GM12891 (cell line): Measurements from ENCODE around the gene UQCR11.
A peak's percentile ranks its signal among the peaks of the same experiment; 100 is the strongest.

ENCODE experiments used
- DNase-seq: peaks from one replicate; pipeline ENCODE4 v3.0.0; 2011; ENCODE audit warnings: low spot score; ENCODE audit not compliant: insufficient read length
- FAIRE-seq: peaks from 2 replicates; lab custom pipeline; 2011; peaks lifted over from hg19 to GRCh38; lab: Jason Lieb, UNC
- PAX5 ChIP-seq: IDR thresholded peaks from 2 replicates; pipeline ENCODE4 v1.6.1; 2011; ENCODE audit warnings: low read length, moderate library complexity, mild to moderate bottlenecking; ENCODE audit not compliant: insufficient read depth, severe bottlenecking
- POLR2A ChIP-seq: IDR thresholded peaks from 2 replicates; pipeline ENCODE4 v1.6.1; 2011; ENCODE audit warnings: low read depth, low read length, control low read depth
- POLR2AphosphoS5 ChIP-seq: IDR thresholded peaks from 2 replicates; pipeline ENCODE4 v1.6.1; 2011; ENCODE audit warnings: low read depth, low read length, control low read depth
- POU2F2 ChIP-seq: IDR thresholded peaks from 2 replicates; pipeline ENCODE4 v1.6.1; 2011; ENCODE audit warnings: low read depth, mild to moderate bottlenecking, control low read depth, low read length, moderate library complexity
- SPI1 ChIP-seq: IDR thresholded peaks from 2 replicates; pipeline ENCODE4 v1.6.1; 2011; ENCODE audit warnings: low read depth, low read length, control low read depth
- TAF1 ChIP-seq: IDR thresholded peaks from 2 replicates; pipeline ENCODE4 v1.6.1; 2011; ENCODE audit warnings: low read depth, low read length, control low read depth

UQCR11 gene

GRCh38 chr19:1627194-1627593 is 21.9 kb upstream of the UQCR11 start:
- TF ChIP-seq POLR2A (no peak), POU2F2 (no peak), TAF1 (no peak), POLR2AphosphoS5 (no peak), PAX5 (no peak), SPI1 (no peak)
- no peak for DNase-seq
- no peak for FAIRE-seq

GRCh38 chr19:1626417-1627010 is 21.3 kb upstream of the UQCR11 start:
- FAIRE-seq = no peak
- DNase-seq = no peak
- TF ChIP-seq SPI1 (no peak), TAF1 (no peak), PAX5 (no peak), POLR2AphosphoS5 (no peak), POLR2A (no peak), POU2F2 (no peak)

GRCh38 chr19:1624458-1624857 is 19.2 kb upstream of the UQCR11 start:
- TF ChIP-seq TAF1 (no peak), POLR2AphosphoS5 (no peak), POU2F2 (no peak), POLR2A (no peak), SPI1 (no peak), PAX5 (no peak)
- peak; percentile 77 for DNase-seq
- FAIRE-seq = no peak

GRCh38 chr19:1622541-1622940 is 17.3 kb upstream of the UQCR11 start:
- DNase-seq = no peak
- TF ChIP-seq POLR2A (no peak), POLR2AphosphoS5 (no peak), POU2F2 (no peak), TAF1 (no peak), PAX5 (no peak), SPI1 (no peak)
- FAIRE-seq = no peak

GRCh38 chr19:1622007-1622406 is 16.7 kb upstream of the UQCR11 start:
- no peak for TF ChIP-seq POLR2A
- TF ChIP-seq SPI1 = no peak
- no peak for TF ChIP-seq POLR2AphosphoS5
- TF ChIP-seq PAX5 = no peak
- TF ChIP-seq TAF1 = no peak
- DNase-seq = no peak
- FAIRE-seq = no peak

- TF ChIP-seq POLR2AphosphoS5 = no peak
- TF ChIP-seq SPI1 = no peak
- no peak for TF ChIP-seq POU2F2
- no peak for TF ChIP-seq POLR2A
- TF ChIP-seq PAX5 = no peak
- TF ChIP-seq TAF1 = no peak
- DNase-seq = no peak
- FAIRE-seq = no peak
Measured at GRCh38 chr19:1621574-1621973, 16.3 kb upstream of the UQCR11 start.

GRCh38 chr19:1621021-1621420 is 15.8 kb upstream of the UQCR11 start:
- no peak for TF ChIP-seq SPI1
- TF ChIP-seq PAX5 = no peak
- TF ChIP-seq POLR2A = no peak
- no peak for TF ChIP-seq TAF1
- TF ChIP-seq POLR2AphosphoS5 = no peak
- DNase-seq = no peak
- FAIRE-seq = no peak

GRCh38 chr19:1620502-1620901 is 15.2 kb upstream of the UQCR11 start:
- DNase-seq = no peak
- 0 out of 2 replicates have a peak, but pooled peaks have one; percentile 15 for TF ChIP-seq POLR2A
- no peak for TF ChIP-seq POU2F2
- no peak for FAIRE-seq

GRCh38 chr19:1619703-1620102 is 14.4 kb upstream of the UQCR11 start:
- DNase-seq = no peak
- TF ChIP-seq TAF1 = no peak
- FAIRE-seq = no peak

- no peak for TF ChIP-seq TAF1
- no peak for TF ChIP-seq PAX5
- TF ChIP-seq SPI1 = no peak
- TF ChIP-seq POLR2AphosphoS5 = no peak
- TF ChIP-seq POU2F2 = no peak
- no peak for TF ChIP-seq POLR2A
- FAIRE-seq (no peak), DNase-seq (no peak)
Measured at GRCh38 chr19:1619094-1619439, 13.8 kb upstream of the UQCR11 start.
